Measurements from ENCODE around the gene KIN.
"Not testable (repeated sequence)": the region's sequence is repeated elsewhere in the genome, so short reads cannot be mapped to it uniquely, and the experiment has no call there.

KIN gene, protein sequence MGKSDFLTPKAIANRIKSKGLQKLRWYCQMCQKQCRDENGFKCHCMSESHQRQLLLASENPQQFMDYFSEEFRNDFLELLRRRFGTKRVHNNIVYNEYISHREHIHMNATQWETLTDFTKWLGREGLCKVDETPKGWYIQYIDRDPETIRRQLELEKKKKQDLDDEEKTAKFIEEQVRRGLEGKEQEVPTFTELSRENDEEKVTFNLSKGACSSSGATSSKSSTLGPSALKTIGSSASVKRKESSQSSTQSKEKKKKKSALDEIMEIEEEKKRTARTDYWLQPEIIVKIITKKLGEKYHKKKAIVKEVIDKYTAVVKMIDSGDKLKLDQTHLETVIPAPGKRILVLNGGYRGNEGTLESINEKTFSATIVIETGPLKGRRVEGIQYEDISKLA

DNA sequence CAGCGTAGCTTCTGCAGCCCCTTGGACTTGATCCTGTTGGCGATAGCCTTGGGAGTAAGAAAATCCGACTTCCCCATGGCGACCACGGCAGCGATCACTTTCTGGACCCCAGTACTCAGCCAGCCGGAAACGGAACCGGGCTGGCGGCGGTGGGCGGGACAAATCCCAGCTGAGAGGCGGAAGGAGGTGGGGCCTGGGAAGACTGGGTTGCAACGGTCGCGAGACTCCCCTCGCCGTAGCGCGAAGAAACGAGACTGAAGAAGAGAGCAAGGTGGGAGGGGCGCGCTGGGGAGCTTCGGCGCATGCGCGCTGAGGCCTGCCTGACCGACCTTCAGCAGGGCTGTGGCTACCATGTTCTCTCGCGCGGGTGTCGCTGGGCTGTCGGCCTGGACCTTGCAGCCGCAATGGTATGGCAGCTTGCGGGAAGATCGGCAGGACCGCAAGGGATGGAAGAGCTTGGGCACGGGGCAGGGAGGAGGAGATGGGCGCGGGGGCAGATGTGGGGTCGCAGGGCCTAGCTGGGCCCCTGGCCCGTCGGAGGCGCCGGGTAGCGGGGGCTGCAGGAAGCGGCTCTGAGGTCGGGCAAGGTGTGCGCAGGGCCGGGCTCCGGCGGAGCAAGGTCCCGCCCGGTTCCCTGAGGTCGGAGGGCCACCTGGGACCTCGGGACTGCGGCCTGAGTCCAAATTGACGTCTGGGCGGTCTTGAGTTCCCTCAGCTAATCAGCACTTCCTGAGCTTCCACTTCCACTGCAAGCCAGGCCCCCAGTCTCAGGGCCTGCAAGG, at the start of gene KIN, which contains the start of gene ATP5F1C:
Gene KIN (minus strand): TSS at position 137 of the 782 bp plus-strand sequence. CDS start 60 bp downstream, at position 77.
Gene ATP5F1C (plus strand): TSS at position 321 of the 782 bp plus-strand sequence. CDS start 31 bp downstream, at position 352.
- peak; percentile 91 to 95 for DNase-seq (ENCODE audit: low read depth in 2 of 2, low spot score in 1 of 2)

DNA sequence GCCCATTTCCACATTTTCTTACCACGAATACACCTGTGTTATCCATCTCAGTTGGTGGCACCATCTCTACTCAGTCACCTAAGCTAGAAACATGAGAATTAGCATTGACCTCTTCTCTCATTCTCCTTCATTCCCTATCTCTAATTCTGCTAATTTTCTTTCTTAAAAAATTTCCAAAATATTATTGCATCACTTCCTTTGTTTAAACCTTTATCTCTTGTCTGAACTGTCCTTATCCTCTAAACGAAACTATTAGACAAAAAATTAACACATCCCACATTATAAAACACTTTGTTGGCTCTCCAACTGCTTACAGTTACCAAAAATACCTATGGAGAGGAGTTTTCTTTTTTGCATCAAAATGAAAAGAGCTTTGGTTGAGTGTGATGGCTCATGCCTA, 48.8 kb upstream of the KIN start:
- no peak for DNase-seq (ENCODE audit: low read depth in 2 of 2, low spot score in 1 of 2)

DNA sequence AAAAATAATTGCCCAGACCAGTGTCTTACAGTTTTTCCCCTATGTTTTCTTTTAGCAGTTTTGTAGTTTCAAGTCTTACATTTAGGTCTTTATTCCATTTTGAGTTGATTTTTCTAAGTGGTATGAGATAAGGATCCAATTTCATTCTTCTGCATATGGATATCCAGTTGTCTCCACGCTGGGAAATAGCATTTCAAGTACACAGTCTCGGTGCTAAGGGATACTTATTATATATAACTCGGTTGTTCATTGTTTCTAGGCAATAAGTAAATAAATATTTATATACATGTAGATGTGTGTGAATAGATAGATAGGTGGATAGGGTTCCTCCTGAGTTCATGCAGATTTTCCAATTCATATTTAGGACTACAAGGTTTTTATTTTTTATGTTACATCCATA, 46.5 kb upstream of the KIN start:
- no peak for DNase-seq (ENCODE audit: low read depth in 2 of 2, low spot score in 1 of 2)

DNA sequence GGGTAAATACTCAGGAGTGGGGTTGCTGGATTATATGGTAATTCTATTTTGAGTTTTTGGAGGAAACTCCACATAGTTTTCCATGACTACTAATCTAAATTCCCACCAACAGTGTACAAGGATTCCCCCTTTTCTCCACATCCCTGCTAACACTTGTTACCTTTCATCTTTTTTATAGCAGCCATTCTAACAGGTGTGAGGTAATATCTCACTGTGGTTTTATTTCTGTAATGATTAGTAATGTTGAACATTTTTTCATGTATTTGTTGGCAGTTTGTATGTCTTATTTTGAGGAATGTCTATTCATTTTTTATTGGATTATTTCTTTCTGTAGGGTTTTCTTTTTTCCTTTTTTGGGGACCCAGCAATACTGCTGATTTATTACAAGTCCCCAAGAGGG, 45.4 kb upstream of the KIN start:
- no peak for DNase-seq (ENCODE audit: low read depth in 2 of 2, low spot score in 1 of 2)

DNA sequence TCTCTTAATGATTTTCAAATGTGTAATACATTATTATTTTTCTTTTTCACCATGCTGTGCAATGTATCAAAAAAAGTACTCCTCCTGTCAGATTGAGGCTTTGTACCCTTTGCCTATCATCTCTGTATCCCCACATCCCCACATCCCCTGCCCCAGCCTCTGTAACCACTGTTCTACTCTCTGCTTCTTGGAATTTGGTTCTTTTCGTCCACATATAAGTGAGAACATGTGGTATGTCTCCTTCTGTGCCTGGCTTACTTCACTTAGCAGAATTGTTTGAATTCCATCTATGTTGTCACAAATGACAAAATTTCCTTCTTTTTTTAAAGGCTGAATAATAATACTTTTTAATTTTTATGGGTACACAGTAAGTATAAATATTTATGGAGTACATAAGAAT, 44.3 kb upstream of the KIN start:
- DNase-seq (ENCODE audit: low read depth in 2 of 2, low spot score in 1 of 2): no peak

DNA sequence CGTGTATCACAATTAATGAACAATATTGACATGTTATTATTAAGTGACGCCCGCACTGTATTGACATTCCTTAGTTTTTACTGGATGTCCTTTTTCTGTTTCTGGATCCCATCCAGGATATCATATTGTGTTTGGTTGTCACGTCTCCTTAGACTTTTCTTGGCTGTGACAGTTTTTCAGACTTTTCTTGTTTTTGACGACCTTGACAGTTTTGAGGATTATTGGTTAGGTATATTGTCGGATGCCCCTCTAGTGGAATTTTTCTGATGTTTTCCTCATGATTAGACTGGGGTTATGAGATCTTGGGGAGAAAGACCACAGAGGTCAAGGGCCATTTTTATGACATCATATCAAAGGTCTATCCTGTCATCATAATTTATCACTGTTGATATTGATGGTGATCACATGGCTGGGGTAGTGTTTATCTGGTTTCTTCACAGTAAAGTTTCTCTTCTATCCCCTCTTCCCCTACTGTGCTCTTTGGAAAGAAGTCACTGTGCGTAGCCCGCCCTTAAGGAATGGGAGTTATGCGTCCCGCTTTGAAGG, 41.6 kb upstream of the KIN start:
- DNase-seq (ENCODE audit: low read depth in 2 of 2, low spot score in 1 of 2): no peak

DNA sequence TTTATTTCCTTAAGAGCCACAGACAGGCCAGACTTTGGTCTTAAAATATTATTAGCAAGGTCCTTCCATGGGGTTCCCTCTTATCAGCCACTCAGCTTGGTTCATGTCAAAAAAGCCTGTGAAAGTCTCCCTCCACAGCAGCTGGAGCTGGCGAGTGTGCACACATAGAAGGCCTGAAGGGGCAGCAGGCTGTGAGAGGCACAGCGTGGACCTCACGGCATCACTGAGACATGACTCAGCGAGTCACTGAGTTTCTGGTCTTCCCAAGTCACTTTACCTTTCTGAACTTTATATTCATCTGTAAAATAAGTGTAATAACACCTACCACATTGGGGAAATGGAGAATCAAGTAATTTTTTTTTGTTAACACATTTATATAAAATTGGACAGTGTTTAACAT, 39.2 kb upstream of the KIN start:
- no peak for DNase-seq (ENCODE audit: low read depth in 2 of 2, low spot score in 1 of 2)

DNA sequence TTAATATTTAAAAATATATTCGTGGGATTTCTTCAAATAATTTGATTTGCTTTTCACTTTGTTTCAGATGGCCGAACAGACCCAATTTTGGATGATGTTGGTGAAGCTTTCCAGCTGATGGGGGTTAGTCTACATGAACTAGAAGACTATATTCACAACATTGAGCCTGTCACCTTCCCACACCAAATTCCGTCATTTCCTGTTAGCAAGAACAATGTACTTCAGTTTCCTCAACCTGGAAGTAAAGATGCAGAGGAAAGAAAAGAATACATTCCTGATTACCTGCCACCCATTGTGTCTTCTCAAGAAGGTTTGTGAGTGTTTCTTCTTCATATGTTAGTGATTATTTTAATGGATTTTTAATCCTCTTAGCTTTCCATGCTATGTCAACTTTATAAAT, 36.5 kb upstream of the KIN start:
- DNase-seq (ENCODE audit: low read depth in 2 of 2, low spot score in 1 of 2): no peak

DNA sequence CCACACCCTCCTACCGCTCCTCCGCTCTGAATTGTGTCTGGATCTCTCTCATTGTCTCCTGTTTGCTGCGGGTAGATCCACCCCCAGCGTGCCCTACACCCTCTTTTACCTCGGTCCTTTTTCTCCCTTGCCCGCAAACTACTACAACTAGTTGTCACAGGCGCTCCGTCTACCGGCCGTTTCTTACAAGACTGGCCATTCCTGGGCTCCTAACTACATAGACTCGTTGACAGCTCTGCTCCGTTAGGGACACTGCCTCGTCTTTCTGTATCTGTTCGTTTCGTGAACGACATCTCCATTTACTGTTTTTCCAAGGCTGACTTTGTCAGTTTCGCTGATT, 31.3 kb upstream of the KIN start:
- no peak for DNase-seq (ENCODE audit: low read depth in 2 of 2, low spot score in 1 of 2)

DNA sequence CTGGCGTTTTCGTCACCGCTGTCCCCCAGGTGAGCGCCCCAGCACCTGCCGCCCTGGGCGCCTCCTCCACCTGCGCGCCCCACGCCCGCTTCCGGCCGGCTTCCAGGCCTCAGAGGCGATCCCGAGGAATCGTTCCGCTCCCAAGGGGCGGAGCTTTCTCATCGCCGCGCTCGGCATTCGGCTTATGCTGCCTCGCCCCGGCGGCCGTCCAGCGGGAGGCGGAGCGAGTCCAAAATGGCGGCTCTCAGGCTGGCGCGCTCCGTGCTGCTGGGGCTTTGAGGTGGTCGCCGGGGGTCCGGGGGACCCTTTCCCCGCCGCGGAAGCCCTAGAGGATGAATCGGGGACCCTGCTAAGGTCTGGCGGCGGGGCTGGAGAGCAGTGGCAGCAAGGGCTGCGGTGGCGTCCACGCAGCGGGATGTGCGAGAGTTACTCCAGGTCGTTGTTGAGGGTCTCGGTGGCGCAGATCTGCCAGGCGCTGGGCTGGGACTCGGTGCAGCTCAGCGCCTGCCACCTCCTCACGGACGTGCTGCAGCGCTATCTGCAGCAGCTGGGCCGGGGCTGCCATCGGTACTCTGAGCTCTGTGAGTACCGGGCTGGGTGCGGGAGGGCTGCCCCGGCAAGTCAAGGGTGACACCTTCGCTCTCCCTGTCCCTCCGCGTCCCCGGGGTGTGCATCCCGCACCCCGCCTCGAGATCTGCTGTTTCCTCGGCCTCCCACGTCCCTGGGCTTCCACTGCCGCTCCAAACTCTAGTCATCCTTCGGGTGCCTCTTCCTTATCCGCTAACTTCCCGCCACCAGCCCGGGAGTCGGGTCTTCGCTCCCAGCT, 30.7 kb upstream of the KIN start, which contains the start of gene TAF3:
Gene TAF3 (plus strand): TSS at position 211 of the 826 bp plus-strand sequence. CDS start 205 bp downstream, at position 416.
- peak; percentile 83 to 84 for DNase-seq (ENCODE audit: low read depth in 2 of 2, low spot score in 1 of 2)

DNA sequence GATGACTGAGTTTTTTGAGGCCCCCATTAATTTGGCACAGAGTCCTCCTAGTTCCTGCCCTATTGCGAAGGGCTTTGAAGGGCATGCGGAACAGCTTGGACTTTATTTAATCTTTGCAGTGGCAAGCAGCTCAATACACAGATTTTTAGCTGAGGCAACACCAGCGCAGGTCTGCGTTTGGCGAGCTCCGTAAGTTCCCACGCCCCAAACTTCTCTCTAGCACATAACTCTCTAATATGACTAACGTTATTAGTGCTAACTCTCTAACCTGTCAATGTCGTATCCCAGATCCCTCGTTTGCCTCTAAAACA, 30.1 kb upstream of the KIN start:
- no peak for DNase-seq (ENCODE audit: low read depth in 2 of 2, low spot score in 1 of 2)

DNA sequence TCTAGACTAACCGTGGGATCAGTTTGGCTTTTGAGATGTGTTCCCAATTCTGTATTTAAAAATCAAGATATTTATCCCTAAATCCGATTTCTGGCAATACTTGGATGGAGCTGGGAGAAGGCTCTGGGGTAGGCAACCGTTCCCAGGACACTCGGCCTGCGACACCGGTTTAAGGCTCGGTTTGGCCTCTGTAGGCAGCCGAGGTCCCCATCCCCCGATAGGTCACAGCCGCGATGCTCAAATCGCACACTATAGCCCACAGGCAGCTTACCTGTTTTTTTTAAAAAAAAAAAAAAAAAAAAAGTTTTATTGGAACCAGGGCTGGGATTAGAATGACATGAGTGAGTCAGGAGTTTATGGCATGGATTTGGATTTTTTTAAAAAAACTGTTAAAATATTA, 29.8 kb upstream of the KIN start:
- no peak for DNase-seq (ENCODE audit: low read depth in 2 of 2, low spot score in 1 of 2)

DNA sequence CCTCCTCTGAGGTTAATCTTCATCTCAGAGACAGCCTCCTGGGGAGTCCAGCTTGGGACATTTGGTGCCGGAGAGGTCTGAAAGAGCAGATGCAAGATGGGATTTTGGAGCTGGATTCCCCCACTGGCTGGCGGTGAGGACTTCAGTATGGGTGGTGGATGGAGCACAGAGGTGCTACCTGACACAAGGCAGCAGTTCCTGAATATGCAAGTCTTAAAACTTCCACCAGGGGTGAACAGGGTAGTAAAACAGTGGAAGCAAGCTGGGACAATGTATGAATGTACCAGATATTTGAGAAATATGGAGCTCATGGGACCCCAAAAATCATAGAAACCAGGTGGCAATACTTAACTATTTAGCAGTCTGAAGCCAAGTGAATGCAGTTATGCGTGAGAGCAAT, 25.7 kb upstream of the KIN start:
- no peak for DNase-seq (ENCODE audit: low read depth in 2 of 2, low spot score in 1 of 2)

DNA sequence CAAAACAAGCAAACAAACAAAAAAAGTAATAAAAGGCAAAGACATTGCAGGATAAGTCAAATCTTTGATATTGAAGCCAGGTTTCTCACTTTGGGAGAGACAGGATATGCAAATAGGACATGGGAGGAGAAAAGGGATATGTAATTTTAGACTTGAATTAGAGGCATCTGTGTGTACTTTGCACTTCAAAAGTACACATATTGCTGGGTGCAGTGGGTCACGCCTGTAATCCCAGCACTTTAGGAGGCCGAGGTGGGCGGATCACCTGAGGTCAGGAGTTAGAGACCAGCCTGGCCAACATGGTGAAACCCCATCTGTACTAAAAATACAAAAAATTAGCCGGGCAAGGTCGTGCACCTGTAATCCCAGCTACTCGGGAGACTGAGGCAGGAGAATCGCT, 23.9 kb upstream of the KIN start:
- DNase-seq (ENCODE audit: low read depth in 2 of 2, low spot score in 1 of 2): not testable (repeated sequence)

DNA sequence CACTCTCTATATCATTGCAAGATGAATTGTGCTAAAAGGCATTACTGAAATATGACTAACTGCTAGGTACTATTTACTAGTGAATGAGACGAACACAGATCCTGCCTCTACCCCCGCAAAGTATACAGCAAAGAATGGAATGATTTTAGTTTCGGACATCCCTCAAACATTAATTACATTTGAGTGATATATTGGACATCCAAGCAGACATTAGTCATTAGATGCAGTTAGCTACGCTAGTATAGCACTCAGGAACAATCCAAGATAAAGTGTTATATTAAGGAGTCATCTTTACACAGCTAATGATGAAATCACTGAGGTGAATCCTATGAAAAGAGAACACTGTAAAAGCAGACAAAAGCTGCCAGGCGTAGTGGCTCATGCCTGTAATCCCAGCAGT, 23.2 kb upstream of the KIN start:
- DNase-seq (ENCODE audit: low read depth in 2 of 2, low spot score in 1 of 2): no peak

DNA sequence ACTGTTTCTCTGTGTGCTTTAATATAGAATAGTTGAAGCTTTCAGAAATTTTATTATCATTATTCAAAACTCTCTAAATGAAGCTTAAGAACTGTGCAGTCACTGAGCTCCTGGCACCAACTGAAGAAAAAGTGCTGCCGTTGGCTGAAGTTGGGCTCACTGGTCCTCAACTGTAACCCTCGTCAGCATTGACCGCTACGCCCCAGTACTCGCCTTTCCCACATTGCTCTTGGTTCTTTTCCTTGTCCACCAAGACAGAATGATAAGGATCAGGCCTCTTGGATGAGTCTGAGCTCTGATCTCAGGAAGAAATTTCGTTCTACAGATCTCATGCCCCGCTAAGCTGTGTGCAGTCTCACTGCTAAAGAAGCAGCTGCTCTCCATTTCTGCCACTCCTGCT, 22.6 kb upstream of the KIN start:
- no peak for DNase-seq (ENCODE audit: low read depth in 2 of 2, low spot score in 1 of 2)

DNA sequence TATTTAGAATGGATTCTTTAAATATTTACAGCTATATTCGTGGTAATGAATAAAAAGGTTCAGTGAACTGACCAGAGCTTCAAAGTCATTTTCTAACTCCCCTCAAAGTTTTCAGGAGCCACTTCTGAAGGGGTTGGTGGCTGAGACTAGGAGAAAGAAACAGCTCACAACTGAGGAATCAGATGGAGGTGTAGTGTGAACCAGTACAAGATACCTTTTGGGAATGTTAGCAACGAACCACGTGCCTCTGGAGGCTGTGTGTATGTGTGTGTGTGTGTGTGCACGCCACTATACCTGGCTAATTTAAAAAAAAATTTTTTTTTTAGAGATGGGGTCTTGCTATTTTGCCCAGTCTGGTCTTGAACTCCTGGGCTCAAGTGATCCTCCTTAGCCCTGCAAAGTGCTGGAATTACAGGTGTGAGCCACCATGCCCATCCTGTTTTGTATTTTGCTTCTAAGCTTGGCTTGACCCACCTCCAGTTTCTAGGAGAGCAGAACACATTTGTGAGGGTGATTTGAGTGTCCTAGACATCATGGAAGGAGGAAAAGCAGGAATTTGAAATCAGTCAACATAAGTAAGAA, 21.0 kb upstream of the KIN start:
- DNase-seq (ENCODE audit: low read depth in 2 of 2, low spot score in 1 of 2): no peak

DNA sequence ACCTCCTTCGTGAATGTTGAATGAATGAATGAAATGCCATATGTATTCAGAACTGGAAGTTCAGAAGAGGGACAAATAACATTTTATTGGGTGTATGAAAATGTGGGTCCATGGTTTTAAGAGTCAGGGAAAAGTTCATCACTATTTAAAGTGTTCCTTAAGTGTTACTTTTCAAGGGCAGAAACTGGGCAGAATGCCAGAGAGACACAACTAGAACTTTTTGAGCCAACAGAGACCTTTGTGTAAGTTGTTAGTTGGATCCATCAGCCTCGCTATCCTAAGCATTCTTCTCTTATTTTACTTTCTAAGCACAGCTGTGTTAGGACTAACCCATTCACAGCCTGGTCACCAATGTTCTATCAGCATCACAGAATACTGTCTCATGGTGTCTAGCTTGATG, 16.9 kb upstream of the KIN start:
- no peak for DNase-seq (ENCODE audit: low read depth in 2 of 2, low spot score in 1 of 2)

DNA sequence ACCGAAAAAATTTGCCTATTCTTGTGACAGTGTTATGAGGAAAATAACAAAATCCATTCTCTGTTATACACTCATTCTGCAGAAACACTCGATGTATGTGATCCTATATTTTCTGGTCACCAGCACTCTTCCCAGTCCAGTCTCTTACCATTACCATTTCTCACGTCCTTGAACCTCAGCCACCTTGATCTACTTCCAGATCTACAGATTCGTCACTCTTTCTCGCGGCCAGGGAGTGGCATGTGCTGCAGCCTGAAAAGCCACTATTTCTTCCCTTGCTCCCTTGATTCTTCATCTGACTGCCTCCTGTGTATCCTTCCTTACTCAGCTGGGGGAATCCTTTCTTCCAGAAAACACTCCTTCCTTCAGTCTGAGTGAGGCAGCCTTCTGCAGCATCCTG, 16.4 kb upstream of the KIN start:
- DNase-seq (ENCODE audit: low read depth in 2 of 2, low spot score in 1 of 2): no peak

DNA sequence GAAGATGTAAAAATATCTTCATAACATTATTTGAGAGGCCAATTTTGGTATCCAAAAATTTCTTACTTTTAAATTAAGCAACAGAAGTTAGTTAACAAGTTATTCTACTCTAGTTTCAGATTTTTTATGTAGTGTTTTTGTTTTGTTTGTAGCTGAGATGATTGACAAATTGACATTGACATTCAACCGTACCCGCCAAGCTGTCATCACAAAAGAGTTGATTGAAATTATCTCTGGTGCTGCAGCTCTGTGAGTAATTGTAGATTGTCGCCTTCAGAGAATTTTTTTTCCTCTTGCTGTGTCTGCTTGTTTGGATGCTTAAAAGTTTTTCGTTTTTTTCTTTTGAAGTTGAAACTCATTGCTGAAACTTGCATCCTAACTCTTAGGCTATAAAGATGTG, 14.8 kb upstream of the KIN start:
- DNase-seq (ENCODE audit: low read depth in 2 of 2, low spot score in 1 of 2): no peak

DNA sequence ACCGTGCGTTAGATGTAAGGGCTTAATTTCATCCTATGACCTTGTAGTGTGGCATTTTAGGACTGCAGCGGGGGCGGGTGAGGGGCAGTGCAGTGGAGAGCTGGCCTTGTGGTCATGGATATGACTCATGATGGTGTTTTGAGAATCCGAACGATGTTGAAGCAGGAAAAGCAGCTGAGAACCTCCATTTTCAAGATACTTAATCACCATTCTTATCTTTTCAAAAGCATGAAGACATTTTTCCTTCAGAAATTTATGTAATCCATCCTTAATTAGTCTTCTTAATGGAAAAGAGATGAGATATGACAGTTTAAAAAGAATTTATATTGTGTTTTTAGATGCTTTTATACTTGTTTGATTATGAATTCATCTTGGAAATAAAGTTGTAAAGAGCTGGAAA, 9.8 kb upstream of the KIN start:
- DNase-seq (ENCODE audit: low read depth in 2 of 2, low spot score in 1 of 2): no peak
